HG02938 (cell line): Measurements from ENCODE around the gene S1PR4.
"Not testable (repeated sequence)": the region's sequence is repeated elsewhere in the genome, so short reads cannot be mapped to it uniquely, and the experiment has no call there.

Experiments
- ATAC-seq: cut with Tn5 transposase; IDR thresholded peaks from one replicate; pipeline ENCODE4 v1.9.1; 2021; ENCODE audit warnings: mild to moderate bottlenecking, moderate library complexity; ENCODE audit not compliant: unreplicated experiment

Gene S1PR4

DNA sequence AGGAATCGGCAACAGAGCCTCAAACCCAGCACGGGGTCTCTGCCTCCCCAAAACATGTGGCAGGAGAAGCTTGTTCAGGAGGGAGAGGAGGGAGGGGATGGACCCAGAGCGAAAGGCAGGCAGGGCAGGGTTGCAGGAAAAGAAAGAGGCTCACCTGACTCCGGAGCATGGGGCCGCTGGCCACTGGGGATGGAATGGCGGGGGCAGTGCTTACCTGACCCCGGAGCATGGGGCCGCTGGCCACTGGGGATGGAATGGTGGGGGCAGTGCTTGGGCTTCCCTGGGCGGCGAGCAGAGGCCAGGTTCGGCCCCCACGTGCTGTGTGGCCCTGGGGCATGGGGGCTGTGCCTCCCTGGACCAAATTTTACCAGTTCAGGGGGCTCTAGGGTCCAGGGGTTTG lies 32.6 kb downstream of the S1PR4 start:
- ATAC-seq, result no peak

DNA sequence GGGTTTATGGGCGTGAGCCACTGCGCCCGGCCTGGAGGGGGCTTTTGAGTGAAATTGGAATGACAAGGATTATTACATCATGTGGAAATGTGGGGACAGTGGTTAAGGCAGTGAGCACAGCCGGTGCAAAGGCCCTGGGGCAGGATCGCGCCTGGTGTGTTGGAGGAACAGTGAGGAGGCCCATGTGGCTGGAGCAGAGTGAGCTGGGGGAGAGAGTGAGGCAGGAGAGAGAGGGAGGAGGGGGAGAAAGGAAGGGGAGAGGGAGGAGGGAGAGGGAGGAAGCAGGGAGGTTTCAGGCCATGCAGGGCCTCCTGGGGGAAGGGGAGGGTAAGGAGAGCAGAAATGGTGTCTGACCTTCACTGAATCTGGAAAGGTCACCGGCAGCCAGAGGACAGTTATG lies 34.6 kb downstream of the S1PR4 start:
- ATAC-seq, result no peak

DNA sequence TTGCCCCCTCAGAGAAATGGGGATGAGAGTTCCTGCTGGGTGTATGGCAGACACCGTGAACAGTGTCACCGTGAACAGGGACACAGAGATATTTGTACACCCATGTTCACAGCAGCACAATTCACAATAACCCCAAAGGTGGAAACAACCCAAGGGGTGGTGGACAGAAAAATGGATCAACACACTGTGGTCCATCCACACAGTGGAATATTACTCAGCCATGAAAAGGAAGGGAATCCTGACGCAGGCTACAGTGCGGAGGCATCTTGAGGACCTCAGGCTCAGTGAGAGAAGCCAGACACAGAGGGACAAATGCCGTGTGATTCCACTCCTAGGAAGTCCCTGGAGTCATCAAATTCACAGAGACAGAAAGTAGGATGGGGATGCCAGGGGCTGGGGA lies 38.3 kb downstream of the S1PR4 start:
- ATAC-seq, result no peak

DNA sequence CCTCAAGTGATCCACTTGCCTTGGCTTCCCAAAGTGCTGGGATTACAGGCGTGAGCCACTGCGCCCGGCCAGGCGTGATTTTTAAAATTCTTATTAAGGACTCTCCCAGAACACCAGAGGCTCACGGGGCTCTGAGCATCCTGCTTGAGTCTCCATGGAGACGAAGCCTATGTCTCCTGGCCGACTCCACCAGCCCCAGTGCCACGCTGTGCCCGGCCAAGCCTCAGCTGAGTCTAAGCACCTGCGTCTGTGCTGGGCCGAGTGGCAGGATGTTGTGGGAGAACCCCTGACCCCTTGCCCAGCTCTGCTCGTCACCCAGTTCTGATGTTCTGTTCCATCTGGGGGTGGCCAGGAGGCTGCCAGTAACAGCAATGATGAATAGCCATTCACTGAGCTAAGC lies 42.0 kb downstream of the S1PR4 start:
- ATAC-seq, result no peak

DNA sequence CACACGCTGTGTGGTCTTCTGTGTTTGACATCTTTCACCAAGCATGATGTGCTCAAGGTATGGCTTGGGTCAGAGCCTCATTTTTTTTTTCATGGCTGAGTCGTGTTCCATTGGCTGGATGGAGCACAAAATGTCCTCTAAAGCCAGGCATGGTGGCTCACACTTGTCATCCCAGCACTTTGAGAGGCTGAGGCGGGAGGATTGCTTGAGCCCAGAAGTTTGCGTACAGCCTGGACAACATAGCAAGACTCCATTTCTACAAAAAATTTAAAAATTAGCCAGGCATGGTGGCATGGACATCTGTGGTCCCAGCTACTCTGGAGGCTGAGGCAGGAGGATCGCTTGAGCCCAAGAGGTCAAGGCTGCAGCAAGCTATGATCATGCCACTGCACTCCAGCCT lies 43.0 kb downstream of the S1PR4 start:
- ATAC-seq, result not testable (repeated sequence)

DNA sequence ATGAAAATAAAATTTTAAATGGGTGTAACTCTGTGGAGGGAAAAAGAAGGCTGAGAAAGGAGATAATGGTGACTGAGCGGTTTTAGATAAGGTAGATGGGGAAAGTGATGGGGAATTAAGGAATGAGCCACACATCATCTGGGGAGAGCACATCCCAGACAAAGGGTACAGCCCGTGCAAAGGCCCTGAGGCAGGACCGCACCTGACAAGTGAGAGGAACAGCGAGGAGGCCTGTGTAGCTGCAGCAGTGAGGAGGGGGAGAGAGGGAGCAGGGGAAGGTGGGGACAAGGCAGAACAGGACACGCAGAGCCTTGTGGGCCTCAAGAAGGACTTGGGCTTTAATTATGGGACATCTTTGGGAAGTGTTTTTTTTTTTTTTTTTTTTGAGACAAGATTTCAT lies 44.1 kb downstream of the S1PR4 start:
- no peak for ATAC-seq

DNA sequence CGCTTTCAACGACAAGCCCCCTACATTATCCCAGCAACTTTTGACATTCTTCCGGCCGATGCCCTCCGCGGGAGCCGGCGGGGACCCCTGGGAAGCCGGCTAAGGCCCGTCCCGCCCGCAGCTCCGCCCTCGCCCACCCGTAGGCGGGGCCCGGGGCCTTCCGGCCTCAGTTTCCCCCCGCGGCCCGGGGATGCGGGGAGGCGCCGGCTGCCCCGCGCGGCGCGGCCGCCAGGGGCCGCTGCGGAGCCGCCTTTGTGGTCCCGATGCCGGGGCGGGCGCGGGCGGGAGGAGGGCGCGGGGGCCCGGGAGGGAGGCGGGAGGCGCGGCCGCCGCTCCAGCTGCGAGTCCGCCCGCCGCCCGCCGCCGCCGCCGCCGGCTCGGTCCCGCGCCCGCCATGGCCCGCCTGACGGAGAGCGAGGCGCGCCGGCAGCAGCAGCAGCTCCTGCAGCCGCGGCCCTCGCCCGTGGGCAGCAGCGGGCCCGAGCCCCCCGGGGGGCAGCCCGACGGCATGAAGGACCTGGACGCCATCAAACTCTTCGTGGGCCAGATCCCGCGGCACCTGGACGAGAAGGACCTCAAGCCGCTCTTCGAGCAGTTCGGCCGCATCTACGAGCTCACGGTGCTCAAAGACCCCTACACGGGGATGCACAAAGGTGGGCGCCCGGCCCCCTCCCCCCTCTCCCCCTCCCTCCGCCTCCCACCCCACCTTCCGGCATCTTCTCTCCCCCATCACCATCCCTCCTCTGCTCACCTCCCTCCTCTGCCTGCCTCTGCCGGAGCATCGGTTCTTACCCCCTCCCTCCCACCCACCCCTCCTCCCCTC lies 46.0 kb downstream of the S1PR4 start, which contains the start of gene CELF5:
Gene CELF5, plus strand, starts transcription at position 316 of the 823 bp plus-strand sequence. Its CDS starts 79 bp downstream, at position 395.
- ATAC-seq, result no peak

DNA sequence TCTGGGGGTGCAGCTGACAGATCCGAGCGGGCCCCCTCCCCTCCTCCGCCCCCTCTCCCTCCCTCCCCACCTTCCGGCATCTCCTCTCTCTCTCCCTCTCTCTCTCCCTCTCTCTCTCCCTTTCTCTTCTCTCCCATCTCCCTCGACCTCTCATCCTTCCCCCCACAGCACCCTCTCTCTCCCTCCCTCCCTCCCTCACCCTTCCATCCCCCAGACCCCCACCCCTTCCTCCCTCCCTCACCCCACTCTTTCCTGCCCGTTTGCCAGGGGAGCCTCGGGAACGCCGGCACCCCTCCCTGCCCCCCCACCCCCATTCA lies 46.6 kb downstream of the S1PR4 start:
- no peak for ATAC-seq

DNA sequence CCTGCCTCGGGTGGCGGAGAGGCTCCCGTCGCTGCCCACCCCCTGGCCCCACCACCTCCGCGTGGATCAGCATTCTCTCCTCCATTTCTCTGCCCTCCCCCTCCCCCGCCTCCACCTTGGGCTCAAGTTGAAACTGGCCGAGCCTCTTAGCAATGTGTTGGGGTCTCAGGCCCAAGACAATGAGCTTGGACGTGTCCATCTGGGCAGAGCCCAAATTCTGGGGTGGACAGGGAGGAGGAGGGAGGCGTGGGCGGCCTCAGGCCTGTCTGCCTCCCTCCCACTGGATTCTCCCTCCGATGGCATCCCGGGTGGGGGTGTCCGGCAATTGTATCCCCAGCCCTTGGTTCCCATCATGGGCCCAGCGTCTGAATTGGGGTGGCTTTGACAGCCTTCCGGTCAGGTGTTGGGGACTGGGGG lies 47.1 kb downstream of the S1PR4 start:
- ATAC-seq, result no peak

DNA sequence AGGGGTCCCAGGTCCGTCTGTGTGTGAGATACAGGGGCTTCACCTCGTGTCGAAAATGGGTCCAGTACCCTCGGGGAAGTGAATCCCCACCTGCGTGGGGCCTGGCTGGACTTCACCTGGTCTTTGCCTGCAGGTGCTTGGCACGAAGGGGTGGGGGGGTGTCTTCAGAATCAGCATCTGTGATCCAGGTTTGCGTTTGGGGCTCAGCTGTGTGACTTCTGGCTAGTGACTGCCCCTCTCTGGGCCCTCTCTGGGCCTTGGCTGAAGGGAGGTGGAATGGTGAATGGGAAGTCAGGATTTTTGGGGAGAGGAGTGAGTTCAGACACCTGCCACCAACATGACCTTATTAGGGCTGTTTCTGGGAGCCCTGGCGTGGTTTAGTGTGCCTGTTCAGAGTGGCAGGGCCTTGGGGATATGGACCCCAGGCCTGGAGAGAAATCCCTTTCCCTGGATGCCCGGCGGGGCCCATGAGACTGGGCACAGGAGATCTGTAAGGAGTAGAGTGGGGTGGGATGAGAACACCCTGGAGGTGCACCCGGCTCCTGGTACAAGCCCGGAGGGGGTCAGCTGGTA lies 48.6 kb downstream of the S1PR4 start:
- ATAC-seq, result no peak

DNA sequence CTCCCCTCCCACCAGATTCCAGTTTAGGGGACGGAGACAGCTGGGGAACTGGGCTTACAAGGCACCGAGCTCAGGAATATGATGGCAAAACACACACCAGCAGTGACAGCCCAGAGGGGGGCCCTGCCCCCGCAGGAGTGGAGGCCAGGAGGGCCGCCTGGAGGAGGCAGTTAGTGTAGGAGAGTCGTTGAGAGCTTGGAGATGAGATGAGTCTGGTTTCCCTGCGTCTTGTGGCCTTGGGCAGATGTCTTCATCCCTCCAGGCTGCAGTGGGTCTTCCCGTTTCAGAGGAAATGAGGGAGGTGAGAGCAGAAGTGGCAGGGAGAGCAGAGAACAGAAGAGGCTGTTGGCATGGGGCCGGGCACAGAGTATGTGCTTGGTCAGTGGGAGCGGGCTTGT lies 50.8 kb downstream of the S1PR4 start:
- ATAC-seq, result no peak
